Esophagus muscularis mucosa (tissue), 4 donors: ENCODE results near the gene ZNF565.

Source experiments
- EP300 ChIP-seq: sonication (generic); formaldehyde crosslinking; IDR thresholded peaks from one replicate; pipeline ENCODE4 v1.6.1; 2017; ENCODE audit warnings: antibody characterized with exemption
- POLR2A ChIP-seq: fragments of 450-650 bp; IDR thresholded peaks from one replicate; pipeline ENCODE4 v1.6.1; 2017; ENCODE audit warnings: antibody characterized with exemption, moderate library complexity, mild to moderate bottlenecking, low read depth
- POLR2AphosphoS5 ChIP-seq, 2 donors: sonication (generic); formaldehyde crosslinking; IDR thresholded peaks; one replicate each; pipeline ENCODE4 v1.6.1; 2017; ENCODE audit warnings: antibody characterized with exemption in 2 of 2
- TF ChIP-seq, protein P1 (sequence below), 3 experiments: fragments of 200-600 bp in 2 of 3; fragments of 450-650 bp in 1 of 3; sonication (generic) in 2 of 3; IDR thresholded peaks; one replicate each; pipeline ENCODE4 v1.5.1; 2017 to 2019; ENCODE audit warnings: antibody characterized with exemption in 3 of 3, mild to moderate bottlenecking in 2 of 3, moderate library complexity in 1 of 3

GRCh38 chr19:36201684-36202083 is 12.8 kb downstream of the ZNF565 start:
- TF ChIP-seq, protein P1, sequence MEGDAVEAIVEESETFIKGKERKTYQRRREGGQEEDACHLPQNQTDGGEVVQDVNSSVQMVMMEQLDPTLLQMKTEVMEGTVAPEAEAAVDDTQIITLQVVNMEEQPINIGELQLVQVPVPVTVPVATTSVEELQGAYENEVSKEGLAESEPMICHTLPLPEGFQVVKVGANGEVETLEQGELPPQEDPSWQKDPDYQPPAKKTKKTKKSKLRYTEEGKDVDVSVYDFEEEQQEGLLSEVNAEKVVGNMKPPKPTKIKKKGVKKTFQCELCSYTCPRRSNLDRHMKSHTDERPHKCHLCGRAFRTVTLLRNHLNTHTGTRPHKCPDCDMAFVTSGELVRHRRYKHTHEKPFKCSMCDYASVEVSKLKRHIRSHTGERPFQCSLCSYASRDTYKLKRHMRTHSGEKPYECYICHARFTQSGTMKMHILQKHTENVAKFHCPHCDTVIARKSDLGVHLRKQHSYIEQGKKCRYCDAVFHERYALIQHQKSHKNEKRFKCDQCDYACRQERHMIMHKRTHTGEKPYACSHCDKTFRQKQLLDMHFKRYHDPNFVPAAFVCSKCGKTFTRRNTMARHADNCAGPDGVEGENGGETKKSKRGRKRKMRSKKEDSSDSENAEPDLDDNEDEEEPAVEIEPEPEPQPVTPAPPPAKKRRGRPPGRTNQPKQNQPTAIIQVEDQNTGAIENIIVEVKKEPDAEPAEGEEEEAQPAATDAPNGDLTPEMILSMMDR (IDR thresholded peaks at IDR 0.05): no peak
- TF ChIP-seq POLR2A: no peak
- TF ChIP-seq POLR2AphosphoS5 (IDR thresholded peaks at IDR 0.05): no peak
- TF ChIP-seq EP300: no peak
